Effector memory CD4-positive, alpha-beta T cell (primary cell): ENCODE data around the gene CDT1.

Experiments
- DNase-seq, 3 donors: peaks; one replicate each; pipeline ENCODE4 v3.0.0-alpha.2; 2020
- H3K27ac ChIP-seq: 2 replicates; pipeline ENCODE4 v1.7.0; 2013; ENCODE audit warnings: mild to moderate bottlenecking, low read length, moderate library complexity; ENCODE audit not compliant: insufficient read depth, poor library complexity, severe bottlenecking
- H3K27me3 ChIP-seq: replicated peaks from 2 replicates; pipeline ENCODE4 v1.7.0; 2013; ENCODE audit warnings: mild to moderate bottlenecking, low read length; ENCODE audit not compliant: insufficient read depth, control insufficient read depth, poor library complexity, severe bottlenecking
- H3K36me3 ChIP-seq: 2 replicates; pipeline ENCODE4 v1.7.0; 2013; ENCODE audit warnings: mild to moderate bottlenecking, low read length, moderate library complexity; ENCODE audit not compliant: control insufficient read depth, insufficient read depth
- H3K4me1 ChIP-seq: 2 replicates; pipeline ENCODE4 v1.7.0; 2013; ENCODE audit warnings: low read length, mild to moderate bottlenecking; ENCODE audit not compliant: control insufficient read depth, insufficient read depth, poor library complexity, severe bottlenecking
- H3K4me3 ChIP-seq: 2 replicates; pipeline ENCODE4 v1.7.0; 2013; ENCODE audit warnings: low read length, low read depth, mild to moderate bottlenecking; ENCODE audit not compliant: insufficient read depth, poor library complexity, severe bottlenecking
- H3K9me3 ChIP-seq: 2 replicates; pipeline ENCODE4 v1.7.0; 2013; ENCODE audit warnings: mild to moderate bottlenecking, low read length, moderate library complexity; ENCODE audit not compliant: control insufficient read depth

Gene CDT1

GRCh38 chr16:88838566-88838965 is 35.0 kb downstream of the CDT1 start:
- Histone ChIP-seq H3K4me3 (no peak overlapping the region), H3K4me1 (no peaks in the 10 kb centered on the region), H3K27ac (no peak overlapping the region), H3K9me3 (no peaks in the 10 kb centered on the region), H3K27me3 (no peaks in the 10 kb centered on the region), H3K36me3 (peaks cover 22% of the 10 kb centered on the region)
- DNase-seq = no peak

GRCh38 chr16:88839026-88839529 is 35.5 kb downstream of the CDT1 start:
- no peak for DNase-seq
- Histone ChIP-seq H3K4me1 (no peaks in the 10 kb centered on the region), H3K27ac (no peak overlapping the region), H3K36me3 (peaks cover 22% of the 10 kb centered on the region), H3K4me3 (no peak overlapping the region), H3K27me3 (no peaks in the 10 kb centered on the region), H3K9me3 (no peaks in the 10 kb centered on the region)

DNA sequence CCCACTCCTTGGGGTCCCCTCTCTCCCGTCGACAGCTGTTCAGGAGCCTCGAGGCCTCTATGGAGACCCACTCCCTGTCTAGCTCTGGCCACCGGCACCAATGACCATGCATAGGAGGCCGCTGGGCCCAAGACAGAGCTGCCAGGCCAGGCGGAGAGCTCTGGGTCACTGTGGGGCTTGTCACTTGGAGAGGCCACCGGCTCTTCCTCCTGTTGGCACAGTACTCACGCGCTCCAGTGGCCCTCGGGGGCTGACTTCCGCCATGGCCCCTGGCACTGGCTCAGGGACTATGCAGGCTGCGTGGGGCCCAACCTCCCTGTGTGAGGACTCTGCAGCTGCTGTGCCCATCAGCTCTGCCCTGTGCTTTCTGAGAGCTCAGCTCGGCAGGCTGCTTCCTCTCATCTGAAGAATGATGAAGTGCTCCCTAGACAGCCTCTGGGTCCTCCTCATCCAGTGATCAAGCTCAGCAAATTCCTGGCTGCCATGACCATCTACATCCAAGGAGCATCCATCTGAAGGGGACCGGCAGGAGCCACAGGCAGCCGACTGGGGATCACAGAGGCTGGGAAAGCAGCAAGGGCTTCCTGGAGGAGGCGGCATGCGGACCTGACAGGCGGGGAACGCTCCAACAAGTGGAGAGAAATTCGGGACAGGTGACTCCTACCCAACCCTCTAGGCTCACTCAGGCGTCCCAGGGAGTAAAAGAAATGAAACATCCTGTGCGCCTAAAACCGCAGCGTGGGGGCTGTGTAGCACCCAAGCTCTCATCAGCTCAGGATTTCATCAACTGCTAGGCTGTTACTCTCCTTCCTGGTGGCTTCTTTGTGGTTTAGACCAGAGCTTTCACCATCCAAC is 36.4 kb downstream of the CDT1 start:
- Histone ChIP-seq H3K27ac (no peak overlapping the region), H3K27me3 (no peaks in the 10 kb centered on the region), H3K9me3 (no peaks in the 10 kb centered on the region), H3K36me3 (peaks cover 22% of the 10 kb centered on the region), H3K4me3 (no peak overlapping the region), H3K4me1 (no peaks in the 10 kb centered on the region)
- DNase-seq = no peak

GRCh38 chr16:88840600-88841215 is 37.1 kb downstream of the CDT1 start:
- H3K4me3 ChIP-seq = no peak overlapping the region
- no peak overlapping the region for H3K27ac ChIP-seq
- H3K4me1 ChIP-seq = no peaks in the 10 kb centered on the region
- no peaks in the 10 kb centered on the region for H3K9me3 ChIP-seq
- no peaks in the 10 kb centered on the region for H3K27me3 ChIP-seq
- DNase-seq = no peak
- peaks cover 22% of the 10 kb centered on the region for H3K36me3 ChIP-seq

- DNase-seq = no peak
- Histone ChIP-seq H3K27ac (no peak overlapping the region), H3K4me3 (no peak overlapping the region), H3K36me3 (peaks cover 22% of the 10 kb centered on the region), H3K27me3 (no peaks in the 10 kb centered on the region), H3K4me1 (no peaks in the 10 kb centered on the region), H3K9me3 (no peaks in the 10 kb centered on the region)
Observed at GRCh38 chr16:88841521-88842307, 38.1 kb downstream of the CDT1 start.

DNA sequence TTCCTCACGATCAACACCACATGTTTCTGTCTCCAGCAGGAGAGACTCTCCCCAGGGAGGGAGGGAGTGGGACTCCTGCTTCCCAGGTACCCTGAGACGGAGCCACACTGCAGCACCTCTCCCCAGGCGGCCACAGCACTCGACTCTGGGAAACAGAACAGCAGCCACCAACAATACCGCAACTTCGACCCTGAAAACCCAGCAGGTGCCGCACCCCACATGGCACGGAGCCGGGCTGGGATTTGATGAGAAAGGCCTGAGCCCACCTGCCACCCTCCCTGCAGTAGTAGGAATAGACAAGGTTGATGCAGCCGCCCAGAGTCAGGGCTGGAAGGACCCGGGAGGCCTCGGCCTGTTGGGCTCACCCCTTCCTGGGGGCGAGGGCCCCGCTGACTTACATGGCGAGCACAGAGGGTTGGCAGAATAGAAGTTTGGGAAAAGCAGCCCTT is 38.7 kb downstream of the CDT1 start:
- Histone ChIP-seq H3K36me3 (peaks cover 22% of the 10 kb centered on the region), H3K9me3 (no peaks in the 10 kb centered on the region), H3K27ac (no peak overlapping the region), H3K4me1 (no peaks in the 10 kb centered on the region), H3K4me3 (no peak overlapping the region), H3K27me3 (no peaks in the 10 kb centered on the region)
- no peak for DNase-seq

DNA sequence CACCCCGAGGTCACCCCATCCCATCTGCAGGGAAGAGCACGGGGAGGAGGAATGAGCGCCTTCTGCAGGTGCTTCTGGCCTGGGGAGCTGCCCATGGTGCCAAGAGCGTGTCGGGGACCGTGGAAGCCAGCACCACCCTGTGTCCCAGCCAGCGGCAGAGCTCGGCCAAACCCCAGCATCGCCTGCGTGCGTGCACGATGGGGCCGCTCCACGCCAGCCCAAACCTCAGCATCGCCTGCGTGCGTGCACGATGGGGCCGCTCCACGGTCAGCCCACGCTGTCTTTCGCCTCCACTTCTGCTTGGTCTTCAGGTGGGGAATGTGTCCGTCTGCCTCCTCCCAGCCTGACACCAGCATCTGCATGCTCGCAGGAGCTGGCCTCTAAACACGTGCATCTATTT is 39.2 kb downstream of the CDT1 start:
- peaks cover 22% of the 10 kb centered on the region for H3K36me3 ChIP-seq

DNA sequence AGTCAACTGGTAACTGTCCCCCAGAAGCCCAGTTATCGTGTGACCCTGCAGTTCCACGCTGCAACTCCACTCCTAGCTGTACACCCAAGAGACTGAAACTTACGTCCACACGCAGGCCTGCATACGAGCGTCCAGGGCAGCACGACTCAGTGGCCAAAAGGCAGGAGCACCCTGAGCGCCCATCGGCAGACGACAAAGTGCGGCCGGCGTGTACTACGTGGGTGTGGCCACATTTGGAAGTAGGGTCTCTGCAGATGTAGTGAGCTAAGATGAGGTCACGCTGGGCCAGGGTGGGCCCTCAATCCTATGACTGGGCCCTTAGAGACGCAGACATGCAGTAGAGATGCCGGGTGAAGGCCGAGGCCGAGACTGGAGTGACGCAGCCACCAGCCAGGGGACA is 39.7 kb downstream of the CDT1 start:
- H3K27me3 ChIP-seq = no peaks in the 10 kb centered on the region
- no peaks in the 10 kb centered on the region for H3K9me3 ChIP-seq
- H3K4me3 ChIP-seq = no peak overlapping the region
- no peak for DNase-seq
- H3K4me1 ChIP-seq = no peaks in the 10 kb centered on the region
- H3K27ac ChIP-seq = no peak overlapping the region
- H3K36me3 ChIP-seq = peaks cover 22% of the 10 kb centered on the region

More for the DNA sequence above, 39.2 kb downstream of the CDT1 start:
- no peaks in the 10 kb centered on the region for H3K27me3 ChIP-seq
- H3K4me1 ChIP-seq = no peaks in the 10 kb centered on the region
- no peaks in the 10 kb centered on the region for H3K9me3 ChIP-seq
- DNase-seq = no peak
- H3K27ac ChIP-seq = no peak overlapping the region
- no peak overlapping the region for H3K4me3 ChIP-seq

- Histone ChIP-seq H3K9me3 (no peaks in the 10 kb centered on the region), H3K27ac (no peak overlapping the region), H3K4me3 (no peak overlapping the region), H3K27me3 (no peaks in the 10 kb centered on the region), H3K4me1 (no peaks in the 10 kb centered on the region), H3K36me3 (peaks cover 16% of the 10 kb centered on the region)
- DNase-seq = no peak
Observed at GRCh38 chr16:88844419-88845036, 40.9 kb downstream of the CDT1 start.
